ENCODE data around the gene CLPTM1.
"Not testable (repeated sequence)": the region's sequence is repeated elsewhere in the genome, so short reads cannot be mapped to it uniquely, and the experiment has no call there.

CLPTM1 gene

GRCh38 chr19:44954649-44955504, at the start of gene CLPTM1:
CLPTM1 (plus strand) TSS chr19:44955380; CDS start chr19:44955396, 16 bp downstream.
- DNase-seq: peak; percentile 97

GRCh38 chr19:44905437-44906160, 49.6 kb upstream of the CLPTM1 start, which contains the start of gene APOE:
APOE (plus strand) TSS chr19:44905796; CDS start chr19:44906625, 829 bp downstream.
- no peak for DNase-seq

- DNase-seq: no peak
These were observed 47.6 kb upstream of the CLPTM1 start for GRCh38 chr19:44907613-44908012.

GRCh38 chr19:44908074-44908835, 46.9 kb upstream of the CLPTM1 start:
- no peak for DNase-seq

- DNase-seq: no peak
These were observed 46.3 kb upstream of the CLPTM1 start for GRCh38 chr19:44908836-44909261.

GRCh38 chr19:44909775-44910174, 45.4 kb upstream of the CLPTM1 start:
- no peak for DNase-seq

- DNase-seq: not testable (repeated sequence)
These were observed 43.3 kb upstream of the CLPTM1 start for GRCh38 chr19:44911896-44912295.

GRCh38 chr19:44912854-44913253, 42.3 kb upstream of the CLPTM1 start:
- DNase-seq: no peak

GRCh38 chr19:44913512-44914432, 41.4 kb upstream of the CLPTM1 start:
- DNase-seq: not testable (repeated sequence)

- DNase-seq: peak; percentile 86
These were observed 40.6 kb upstream of the CLPTM1 start, which contains the start of gene APOC1 for GRCh38 chr19:44914433-44915206. APOC1 (plus strand) TSS chr19:44914608; CDS start chr19:44914892, 284 bp downstream.

GRCh38 chr19:44924243-44924725, 30.9 kb upstream of the CLPTM1 start:
- DNase-seq: no peak

- DNase-seq: no peak
These were observed 29.9 kb upstream of the CLPTM1 start for GRCh38 chr19:44925114-44925891.

- not testable (repeated sequence) for DNase-seq
These were observed 28.7 kb upstream of the CLPTM1 start for GRCh38 chr19:44926245-44927077.

- no peak for DNase-seq
These were observed 27.4 kb upstream of the CLPTM1 start for GRCh38 chr19:44927746-44928145.

GRCh38 chr19:44930088-44930487, 25.1 kb upstream of the CLPTM1 start:
- no peak for DNase-seq

GRCh38 chr19:44931541-44931940, 23.6 kb upstream of the CLPTM1 start:
- no peak for DNase-seq

GRCh38 chr19:44939668-44940067, 15.5 kb upstream of the CLPTM1 start:
- DNase-seq: no peak

GRCh38 chr19:44942067-44942571, 13.1 kb upstream of the CLPTM1 start, which contains the start of gene APOC4:
APOC4 (plus strand) TSS chr19:44942237; CDS start chr19:44942278, 41 bp downstream.
- no peak for DNase-seq

- no peak for DNase-seq
These were observed 11.4 kb upstream of the CLPTM1 start for GRCh38 chr19:44943801-44944249.

All from activated CD4-positive, alpha-beta T cell treated with anti-CD3 and anti-CD28 coated beads for 48 hours (primary cell).